Neural crest cell (in vitro differentiated cells): ENCODE results near the gene PIGN. TPM values are rescaled to one million over a fixed set of nuclear protein-coding genes. Genes with fewer than 3 reads are reported as not detected.

Source experiments
- DNase-seq: peaks from one replicate; pipeline ENCODE4 v3.0.0; 2021; ENCODE audit warnings: low read depth, mixed read lengths, low spot score
- H3K27ac Mint-ChIP-seq: one replicate; pipeline ENCODE4 v1.8.0; 2021; ENCODE audit warnings: mild to moderate bottlenecking, mixed read lengths; ENCODE audit not compliant: unreplicated experiment
- H3K27me3 Mint-ChIP-seq: 2 replicates; pipeline ENCODE4 v1.8.0; 2021; ENCODE audit warnings: low read depth, mild to moderate bottlenecking, mixed read lengths
- H3K36me3 Mint-ChIP-seq: 2 replicates; pipeline ENCODE4 v1.8.0; 2021; ENCODE audit warnings: low read depth, mild to moderate bottlenecking, mixed read lengths
- H3K4me1 Mint-ChIP-seq: 2 replicates; pipeline ENCODE4 v1.8.0; 2021; ENCODE audit warnings: mixed read lengths
- H3K4me3 Mint-ChIP-seq: one replicate; pipeline ENCODE4 v1.8.0; 2021; ENCODE audit warnings: mild to moderate bottlenecking, mixed read lengths
- H3K9me3 Mint-ChIP-seq: 2 replicates; pipeline ENCODE4 v1.8.0; 2021; ENCODE audit warnings: mixed read lengths
- CTCF ChIP-seq: fragments of 200-600 bp; sonication (generic); conservative IDR thresholded peaks from 2 replicates; pipeline ENCODE4 v1.5.0; 2021; ENCODE audit warnings: antibody characterized with exemption, mild to moderate bottlenecking
- total RNA-seq: library from RNA; stranded (reverse); gene quantifications from 2 replicates; pipeline ENCODE4 v1.2.1, GENCODE V29; 2021

Gene PIGN
- total RNA-seq, 1 donor from 2014 or later: 24.1 TPM

- H3K4me3 Mint-ChIP-seq: no peak overlapping the region
- peaks cover 4% of the 10 kb centered on the region for H3K9me3 Mint-ChIP-seq
- no peak for TF ChIP-seq CTCF
- no peaks in the 10 kb centered on the region for H3K4me1 Mint-ChIP-seq
- no peak for DNase-seq
- peaks cover 31% of the 10 kb centered on the region for H3K36me3 Mint-ChIP-seq
- H3K27me3 Mint-ChIP-seq: no peaks in the 10 kb centered on the region
- H3K27ac Mint-ChIP-seq: no peak overlapping the region
These were observed 24.5 kb upstream of the PIGN start for GRCh38 chr18:62211325-62211828.

- no peaks in the 10 kb centered on the region for H3K4me1 Mint-ChIP-seq
- no peak for DNase-seq
- no peak overlapping the region for H3K4me3 Mint-ChIP-seq
- H3K36me3 Mint-ChIP-seq: peaks cover 31% of the 10 kb centered on the region
- no peak for TF ChIP-seq CTCF
- no peak overlapping the region for H3K27ac Mint-ChIP-seq
- H3K9me3 Mint-ChIP-seq: peaks cover 4% of the 10 kb centered on the region
- no peaks in the 10 kb centered on the region for H3K27me3 Mint-ChIP-seq
These were observed 23.3 kb upstream of the PIGN start for GRCh38 chr18:62210138-62210537.

DNA sequence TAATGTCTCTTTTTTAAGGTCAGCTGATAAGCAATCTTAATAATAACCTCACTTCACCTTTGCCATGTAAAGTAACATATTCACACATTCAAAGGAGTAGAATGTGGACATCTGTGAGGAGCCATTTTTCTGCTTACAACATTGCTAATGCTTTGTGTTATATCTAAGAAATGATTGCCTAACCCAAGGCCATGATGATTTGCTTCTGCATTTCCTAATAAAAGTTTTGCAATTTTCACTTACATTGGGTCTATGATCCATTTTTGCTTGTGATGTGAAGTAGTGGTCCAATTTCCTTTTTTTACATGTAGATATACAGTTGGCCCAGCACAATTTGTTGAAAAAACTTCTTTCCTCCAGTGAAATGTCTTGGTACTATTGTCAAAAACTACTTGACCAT lies 22.2 kb upstream of the PIGN start:
- no peak overlapping the region for H3K4me3 Mint-ChIP-seq
- peaks cover 29% of the 10 kb centered on the region for H3K36me3 Mint-ChIP-seq
- H3K27me3 Mint-ChIP-seq: no peaks in the 10 kb centered on the region
- no peak for TF ChIP-seq CTCF
- no peaks in the 10 kb centered on the region for H3K4me1 Mint-ChIP-seq
- peaks cover 4% of the 10 kb centered on the region for H3K9me3 Mint-ChIP-seq
- no peak for DNase-seq
- no peak overlapping the region for H3K27ac Mint-ChIP-seq

GRCh38 chr18:62206593-62206992 lies 19.7 kb upstream of the PIGN start:
- H3K4me1 Mint-ChIP-seq: no peaks in the 10 kb centered on the region
- peaks cover 19% of the 10 kb centered on the region for H3K36me3 Mint-ChIP-seq
- H3K27ac Mint-ChIP-seq: no peak overlapping the region
- no peak for DNase-seq
- no peaks in the 10 kb centered on the region for H3K27me3 Mint-ChIP-seq
- no peak overlapping the region for H3K4me3 Mint-ChIP-seq
- H3K9me3 Mint-ChIP-seq: peaks cover 4% of the 10 kb centered on the region
- no peak for TF ChIP-seq CTCF

DNA sequence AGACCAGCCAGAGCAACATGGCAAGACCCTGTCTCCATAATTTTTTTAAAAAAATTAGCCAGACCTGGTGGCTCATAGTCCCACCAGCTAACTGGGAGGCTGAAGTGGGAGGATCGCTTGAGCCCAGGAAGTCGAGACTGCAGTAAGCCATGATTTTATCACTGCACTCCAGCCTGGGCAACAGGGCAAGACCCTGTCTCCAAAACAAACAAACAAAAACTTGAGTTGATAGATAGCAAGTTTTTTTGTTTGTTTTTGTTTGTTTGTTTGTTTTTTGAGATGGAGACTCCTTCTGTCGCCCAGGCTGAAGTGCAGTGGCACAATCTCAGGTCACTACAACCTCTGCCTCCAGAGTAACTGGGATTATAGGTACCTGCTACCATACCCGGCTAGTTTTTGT lies 19.0 kb upstream of the PIGN start:
- Mint-ChIP-seq H3K27me3 (no peaks in the 10 kb centered on the region), H3K4me1 (no peaks in the 10 kb centered on the region), H3K9me3 (peaks cover 4% of the 10 kb centered on the region), H3K4me3 (no peak overlapping the region), H3K36me3 (peaks cover 19% of the 10 kb centered on the region), H3K27ac (no peak overlapping the region)
- no peak for DNase-seq
- no peak for TF ChIP-seq CTCF

GRCh38 chr18:62201870-62202269 lies 15.0 kb upstream of the PIGN start:
- Mint-ChIP-seq H3K27ac (no peak overlapping the region), H3K36me3 (no peaks in the 10 kb centered on the region), H3K27me3 (no peaks in the 10 kb centered on the region), H3K4me3 (no peak overlapping the region), H3K4me1 (no peaks in the 10 kb centered on the region), H3K9me3 (peaks cover under 1% of the 10 kb centered on the region)
- no peak for DNase-seq
- no peak for TF ChIP-seq CTCF
